Lung (tissue), 12 donors: ENCODE measurements around the gene CEP68. TPM values are rescaled to one million over a fixed set of nuclear protein-coding genes. Genes with fewer than 3 reads are reported as not detected.

ENCODE experiments used
- ATAC-seq: fragments of 200-7000 bp; cut with Tn5 transposase; one replicate; pipeline ENCODE4 v1.9.1; 2020; ENCODE audit warnings: moderate number of reproducible peaks; ENCODE audit not compliant: insufficient read depth, low FRiP score
- DNase-seq, 3 donors: peaks; one replicate each; pipeline ENCODE4 v3.0.0-alpha.2; 2013 to 2017
- H3K27ac ChIP-seq, 2 donors: one replicate each; pipeline ENCODE4 v1.5.1; 2013; ENCODE audit warnings: mild to moderate bottlenecking in 2 of 2, moderate library complexity in 2 of 2, control low read depth in 1 of 2, inconsistent platforms in 1 of 2, low read depth in 1 of 2, low read length in 1 of 2
- H3K27me3 ChIP-seq, 3 donors: one replicate each; pipeline ENCODE4 v1.5.1; 2013; ENCODE audit warnings: low read length in 2 of 3; ENCODE audit not compliant: control insufficient read depth in 3 of 3, insufficient read depth in 3 of 3
- H3K36me3 ChIP-seq, 4 donors: one replicate each; pipeline ENCODE4 v1.5.1; 2013; ENCODE audit warnings: low read length in 4 of 4, mild to moderate bottlenecking in 1 of 4, moderate library complexity in 1 of 4; ENCODE audit not compliant: control insufficient read depth in 4 of 4, insufficient read depth in 4 of 4
- H3K4me1 ChIP-seq, 5 donors: one replicate each; pipeline ENCODE4 v1.5.1; 2013; ENCODE audit warnings: low read length in 5 of 5, mild to moderate bottlenecking in 2 of 5, moderate library complexity in 1 of 5; ENCODE audit not compliant: control insufficient read depth in 5 of 5, insufficient read depth in 5 of 5
- H3K4me3 ChIP-seq: one replicate; pipeline ENCODE4 v1.5.1; 2013; ENCODE audit warnings: mild to moderate bottlenecking, control low read depth, moderate library complexity
- H3K9ac ChIP-seq, 2 donors: one replicate each; pipeline ENCODE4 v1.5.1; 2013; ENCODE audit warnings: low read length in 2 of 2, control low read depth in 1 of 2; ENCODE audit not compliant: insufficient read depth in 1 of 2
- H3K9me3 ChIP-seq, 4 donors: one replicate each; pipeline ENCODE4 v1.5.1; 2013; ENCODE audit warnings: low read length in 3 of 4, mild to moderate bottlenecking in 1 of 4, moderate library complexity in 1 of 4; ENCODE audit not compliant: control insufficient read depth in 4 of 4, insufficient read depth in 3 of 4
- WGBS, 2 donors: extraction: QIAGEN DNeasy Blood & Tissue Kit; methylation state at CpG; one replicate each; pipeline ENCODE4 v1.1.7; 2013; 5-methylcytosine and 5-hydroxymethylcytosine counted together
- polyA plus RNA-seq, 2 donors: library from polyadenylated mRNA; stranded (reverse); fragments of 200-250 nt; gene quantifications; one replicate each; pipeline ENCODE4 v1.2.1, GENCODE V29; 2013
- total RNA-seq, 2 donors: library from RNA; depleted of rRNA in 1 of 2; stranded (reverse); fragments of >200 nt in 1 of 2; gene quantifications; one replicate each; pipeline ENCODE4 v1.2.1, GENCODE V29; 2014 to 2021
- TF ChIP-seq, protein P1 (sequence below): IDR thresholded peaks from 2 replicates; pipeline ENCODE4 v1.5.1; 2012; ENCODE audit warnings: mild to moderate bottlenecking; ENCODE audit errors: control extremely low read depth, extremely low read depth
- donor health status: control.
- donor health status: control.
- donor health status: Bipolar disorder and iron deficiency.
- donor health status: healthy.
- donor health status: DM: yes; HTN: yes; CAD: no.

The CEP68 gene
- total and polyA plus RNA-seq, 4 donors: 3.5 to 28.9 (median 8.8) TPM

DNA sequence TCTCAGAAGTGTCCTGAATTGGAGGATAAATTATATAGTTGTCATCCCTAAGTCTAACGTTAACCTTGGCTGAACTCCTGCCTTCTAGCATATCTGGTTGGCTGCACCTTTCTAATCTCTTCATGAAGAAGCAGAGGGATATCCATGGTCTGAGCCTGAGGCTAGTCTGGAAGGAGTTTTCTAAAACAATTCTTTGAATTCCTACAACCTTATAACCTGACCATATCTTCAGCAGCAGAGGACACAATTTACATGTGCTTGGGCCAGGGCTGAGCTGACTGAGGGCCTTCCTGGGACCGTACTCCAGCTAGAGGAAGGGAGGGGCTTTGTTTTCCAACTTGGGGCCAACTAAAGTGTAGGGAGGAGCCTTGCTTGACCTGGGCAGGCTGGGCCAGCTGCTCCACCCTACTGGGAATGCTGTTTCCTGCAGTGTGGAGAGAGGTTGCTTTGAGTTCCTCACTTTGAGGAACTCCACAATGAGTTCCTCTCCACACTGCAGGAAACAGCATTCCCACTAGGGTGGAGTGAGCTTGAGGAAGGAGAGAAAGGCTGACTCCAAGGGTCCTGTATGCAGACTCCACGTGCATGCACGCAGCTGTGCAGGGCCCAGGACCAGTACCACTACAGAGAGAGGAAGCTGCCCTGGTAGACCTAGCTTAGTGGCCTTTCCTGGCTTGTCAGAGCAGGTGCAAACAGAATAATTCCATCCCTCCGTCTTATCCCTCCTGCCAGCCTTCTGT is 19.6 kb downstream of the CEP68 start:
- 44 to 67% methylated on average over 5 of the region's 5 CpGs for WGBS, 2 donors
- ATAC-seq: peak; percentile 67
- peaks cover 13 to 40% (median 26%) of the 10 kb centered on the region in 4 donors for H3K36me3 ChIP-seq

DNA sequence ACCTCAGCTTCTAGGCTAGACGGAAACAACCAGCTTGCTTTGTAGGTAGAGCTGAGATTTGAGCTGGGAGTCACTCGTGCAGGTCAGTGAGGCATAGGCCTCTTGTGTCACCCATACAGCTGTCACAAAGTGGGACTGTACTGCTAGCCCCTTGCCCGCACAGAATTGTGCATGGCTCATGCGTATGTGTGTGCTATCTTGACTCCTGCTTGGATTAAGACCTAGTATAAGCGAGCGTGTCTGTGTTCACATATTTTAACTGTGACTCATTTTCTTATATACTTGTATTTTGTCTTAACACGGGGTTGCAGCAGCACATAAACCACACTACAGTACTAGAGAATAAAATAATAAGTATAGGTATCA is 20.1 kb downstream of the CEP68 start:
- peaks cover 15 to 36% (median 24%) of the 10 kb centered on the region in 4 donors for H3K36me3 ChIP-seq
- no peak overlapping the region for H3K4me3 ChIP-seq
- no peaks in the 10 kb centered on the region for H3K9me3 ChIP-seq
- WGBS, 2 donors: 78 to 85% methylated on average over 7 of the region's 7 CpGs
- H3K27ac ChIP-seq: peak overlapping the region in 1 of 2 donors; percentile 75
- DNase-seq (no peak), ATAC-seq (no peak)
- H3K9ac ChIP-seq: no peak overlapping the region
- H3K27me3 ChIP-seq: no peaks in the 10 kb centered on the region
- TF ChIP-seq, protein P1, sequence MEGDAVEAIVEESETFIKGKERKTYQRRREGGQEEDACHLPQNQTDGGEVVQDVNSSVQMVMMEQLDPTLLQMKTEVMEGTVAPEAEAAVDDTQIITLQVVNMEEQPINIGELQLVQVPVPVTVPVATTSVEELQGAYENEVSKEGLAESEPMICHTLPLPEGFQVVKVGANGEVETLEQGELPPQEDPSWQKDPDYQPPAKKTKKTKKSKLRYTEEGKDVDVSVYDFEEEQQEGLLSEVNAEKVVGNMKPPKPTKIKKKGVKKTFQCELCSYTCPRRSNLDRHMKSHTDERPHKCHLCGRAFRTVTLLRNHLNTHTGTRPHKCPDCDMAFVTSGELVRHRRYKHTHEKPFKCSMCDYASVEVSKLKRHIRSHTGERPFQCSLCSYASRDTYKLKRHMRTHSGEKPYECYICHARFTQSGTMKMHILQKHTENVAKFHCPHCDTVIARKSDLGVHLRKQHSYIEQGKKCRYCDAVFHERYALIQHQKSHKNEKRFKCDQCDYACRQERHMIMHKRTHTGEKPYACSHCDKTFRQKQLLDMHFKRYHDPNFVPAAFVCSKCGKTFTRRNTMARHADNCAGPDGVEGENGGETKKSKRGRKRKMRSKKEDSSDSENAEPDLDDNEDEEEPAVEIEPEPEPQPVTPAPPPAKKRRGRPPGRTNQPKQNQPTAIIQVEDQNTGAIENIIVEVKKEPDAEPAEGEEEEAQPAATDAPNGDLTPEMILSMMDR: no peak
- H3K4me1 ChIP-seq: peaks cover 0 to 16% (median 3%) of the 10 kb centered on the region in 5 donors

More for the DNA sequence above, 19.6 kb downstream of the CEP68 start:
- Histone ChIP-seq H3K4me1 (peaks cover 0 to 19% (median 3%) of the 10 kb centered on the region in 5 donors), H3K27ac (peak overlapping the region in 1 of 2 donors; percentile 75), H3K27me3 (no peaks in the 10 kb centered on the region), H3K9ac (no peak overlapping the region), H3K4me3 (no peak overlapping the region), H3K9me3 (no peaks in the 10 kb centered on the region)
- peak in 1 of 3 donors; percentile 29 for DNase-seq
- TF ChIP-seq, protein P1: no peak

DNA sequence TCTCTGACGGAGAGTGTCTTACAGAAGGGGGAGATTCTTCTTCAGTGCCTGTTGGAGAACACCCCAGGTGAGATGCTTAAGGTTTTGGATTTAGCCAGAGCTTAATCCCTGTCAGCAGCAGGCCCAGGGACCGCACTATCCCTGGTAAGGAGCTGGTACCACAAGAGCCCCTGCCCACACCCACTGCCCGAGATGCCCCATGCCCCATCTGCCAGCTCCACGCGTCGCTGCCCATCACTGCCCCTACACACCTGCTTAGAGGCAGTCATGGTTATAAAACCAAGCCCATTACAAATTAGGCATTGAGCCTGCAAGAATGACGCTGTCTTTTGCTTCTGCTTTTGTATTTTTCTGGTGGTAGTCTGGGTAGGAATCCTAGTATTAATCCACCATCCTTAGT is 21.7 kb downstream of the CEP68 start:
- H3K27me3 ChIP-seq: no peaks in the 10 kb centered on the region
- H3K9me3 ChIP-seq: no peaks in the 10 kb centered on the region
- H3K36me3 ChIP-seq: peaks cover 21 to 30% (median 25%) of the 10 kb centered on the region in 4 donors
- peaks cover 0 to 10% (median 0%) of the 10 kb centered on the region in 5 donors for H3K4me1 ChIP-seq
- ATAC-seq (no peak), DNase-seq (no peak)
- H3K9ac ChIP-seq: no peak overlapping the region
- TF ChIP-seq, protein P1: no peak
- 94 to 98% methylated on average over 7 of the region's 7 CpGs for WGBS, 2 donors
- no peak overlapping the region for H3K27ac ChIP-seq
- H3K4me3 ChIP-seq: no peak overlapping the region
